ENCODE measurements around the gene DUSP14. TPM values are rescaled to one million over a fixed set of nuclear protein-coding genes. Genes with fewer than 3 reads are reported as not detected.

DUSP14 gene
- total and polyA plus RNA-seq, 9 of the 15 experiments (the other 6 are each of a cell fraction or from before 2014, with no cell fraction given), result 20.2 to 74.0 (median 31.8) TPM

GRCh38 chr17:37489197-37490001, at the start of gene DUSP14 (continued):
- TF ChIP-seq ZNF277 (CRISPR knock-in tag; IDR thresholded peaks at IDR 0.05; ENCODE audit: borderline replicate concordance) (no peak), PHF20 (IDR thresholded peaks at IDR 0.05; ENCODE audit: partially characterized antibody) (no peak), MNT (conservative IDR thresholded peaks at IDR 0.05) (no peak; a peak in 1 of 4 replicates), POU5F1 (IDR thresholded peaks at IDR 0.05; ENCODE audit: borderline replicate concordance, low read depth, low read length, partially characterized antibody) (no peak), LARP7 (IDR thresholded peaks at IDR 0.05) (no peak), ZBTB7A (IDR thresholded peaks at IDR 0.05; ENCODE audit: borderline replicate concordance, control insufficient read depth, low read depth, low read length) (no peak), MYBL2 (IDR thresholded peaks at IDR 0.05; ENCODE audit: low read depth) (no peak), MYBL2 (CRISPR knock-in tag; IDR thresholded peaks at IDR 0.05; ENCODE audit: borderline replicate concordance) (no peak), NCOR1 (IDR thresholded peaks at IDR 0.05) (no peak), KLF6 (CRISPR knock-in tag; IDR thresholded peaks at IDR 0.05; ENCODE audit: borderline replicate concordance) (no peak), ZBTB17 (CRISPR knock-in tag; IDR thresholded peaks at IDR 0.05) (no peak), TAF1 (IDR thresholded peaks at IDR 0.05; ENCODE audit: control insufficient read depth, extremely low read depth, insufficient read depth, low read length, severe bottlenecking) (peak; percentile 50), ZNF780A (CRISPR knock-in tag; IDR thresholded peaks at IDR 0.05) (no peak), ARHGAP35 (IDR thresholded peaks at IDR 0.05; ENCODE audit: partially characterized antibody) (no peak)
- TF ChIP-seq, protein P1, sequence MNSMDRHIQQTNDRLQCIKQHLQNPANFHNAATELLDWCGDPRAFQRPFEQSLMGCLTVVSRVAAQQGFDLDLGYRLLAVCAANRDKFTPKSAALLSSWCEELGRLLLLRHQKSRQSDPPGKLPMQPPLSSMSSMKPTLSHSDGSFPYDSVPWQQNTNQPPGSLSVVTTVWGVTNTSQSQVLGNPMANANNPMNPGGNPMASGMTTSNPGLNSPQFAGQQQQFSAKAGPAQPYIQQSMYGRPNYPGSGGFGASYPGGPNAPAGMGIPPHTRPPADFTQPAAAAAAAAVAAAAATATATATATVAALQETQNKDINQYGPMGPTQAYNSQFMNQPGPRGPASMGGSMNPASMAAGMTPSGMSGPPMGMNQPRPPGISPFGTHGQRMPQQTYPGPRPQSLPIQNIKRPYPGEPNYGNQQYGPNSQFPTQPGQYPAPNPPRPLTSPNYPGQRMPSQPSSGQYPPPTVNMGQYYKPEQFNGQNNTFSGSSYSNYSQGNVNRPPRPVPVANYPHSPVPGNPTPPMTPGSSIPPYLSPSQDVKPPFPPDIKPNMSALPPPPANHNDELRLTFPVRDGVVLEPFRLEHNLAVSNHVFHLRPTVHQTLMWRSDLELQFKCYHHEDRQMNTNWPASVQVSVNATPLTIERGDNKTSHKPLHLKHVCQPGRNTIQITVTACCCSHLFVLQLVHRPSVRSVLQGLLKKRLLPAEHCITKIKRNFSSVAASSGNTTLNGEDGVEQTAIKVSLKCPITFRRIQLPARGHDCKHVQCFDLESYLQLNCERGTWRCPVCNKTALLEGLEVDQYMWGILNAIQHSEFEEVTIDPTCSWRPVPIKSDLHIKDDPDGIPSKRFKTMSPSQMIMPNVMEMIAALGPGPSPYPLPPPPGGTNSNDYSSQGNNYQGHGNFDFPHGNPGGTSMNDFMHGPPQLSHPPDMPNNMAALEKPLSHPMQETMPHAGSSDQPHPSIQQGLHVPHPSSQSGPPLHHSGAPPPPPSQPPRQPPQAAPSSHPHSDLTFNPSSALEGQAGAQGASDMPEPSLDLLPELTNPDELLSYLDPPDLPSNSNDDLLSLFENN (IDR thresholded peaks at IDR 0.05; ENCODE audit: low read depth in 2 of 2, low read length in 2 of 2), result no peak
- TF ChIP-seq, protein P2, sequence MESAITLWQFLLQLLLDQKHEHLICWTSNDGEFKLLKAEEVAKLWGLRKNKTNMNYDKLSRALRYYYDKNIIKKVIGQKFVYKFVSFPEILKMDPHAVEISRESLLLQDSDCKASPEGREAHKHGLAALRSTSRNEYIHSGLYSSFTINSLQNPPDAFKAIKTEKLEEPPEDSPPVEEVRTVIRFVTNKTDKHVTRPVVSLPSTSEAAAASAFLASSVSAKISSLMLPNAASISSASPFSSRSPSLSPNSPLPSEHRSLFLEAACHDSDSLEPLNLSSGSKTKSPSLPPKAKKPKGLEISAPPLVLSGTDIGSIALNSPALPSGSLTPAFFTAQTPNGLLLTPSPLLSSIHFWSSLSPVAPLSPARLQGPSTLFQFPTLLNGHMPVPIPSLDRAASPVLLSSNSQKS (CRISPR knock-in tag; IDR thresholded peaks at IDR 0.05), result no peak
- TF ChIP-seq, protein P3, sequence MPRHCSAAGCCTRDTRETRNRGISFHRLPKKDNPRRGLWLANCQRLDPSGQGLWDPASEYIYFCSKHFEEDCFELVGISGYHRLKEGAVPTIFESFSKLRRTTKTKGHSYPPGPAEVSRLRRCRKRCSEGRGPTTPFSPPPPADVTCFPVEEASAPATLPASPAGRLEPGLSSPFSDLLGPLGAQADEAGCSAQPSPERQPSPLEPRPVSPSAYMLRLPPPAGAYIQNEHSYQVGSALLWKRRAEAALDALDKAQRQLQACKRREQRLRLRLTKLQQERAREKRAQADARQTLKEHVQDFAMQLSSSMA (CRISPR knock-in tag; IDR thresholded peaks at IDR 0.05), result no peak
